DMS 273 (cell line): ENCODE measurements around the gene FAM168A.
A peak's percentile ranks its signal among the peaks of the same experiment; 100 is the strongest.

Experiments
- DNase-seq: peaks from one replicate; lab custom pipeline; 2025; ENCODE audit not compliant: unreplicated experiment; lab: John Stamatoyannopoulos, UW

FAM168A gene

GRCh38 chr11:73563539-73564200, 34.2 kb downstream of the FAM168A start:
- no peak for DNase-seq

- DNase-seq: no peak
These were observed 38.2 kb downstream of the FAM168A start for GRCh38 chr11:73559743-73560142.

GRCh38 chr11:73556966-73557365, 40.9 kb downstream of the FAM168A start:
- no peak for DNase-seq

GRCh38 chr11:73555615-73556014, 42.3 kb downstream of the FAM168A start:
- DNase-seq: no peak

- no peak for DNase-seq
These were observed 43.1 kb downstream of the FAM168A start for GRCh38 chr11:73554671-73555320.

GRCh38 chr11:73553266-73553665, 44.6 kb downstream of the FAM168A start:
- no peak for DNase-seq

GRCh38 chr11:73551677-73552076, 46.2 kb downstream of the FAM168A start:
- DNase-seq: peak; percentile 56

- no peak for DNase-seq
These were observed 48.5 kb downstream of the FAM168A start for GRCh38 chr11:73549376-73549775.

GRCh38 chr11:73547706-73548595, 50.0 kb downstream of the FAM168A start:
- DNase-seq: no peak

- DNase-seq: no peak
These were observed 55.7 kb downstream of the FAM168A start for GRCh38 chr11:73542175-73542574.

- DNase-seq: peak; percentile 77
These were observed 58.3 kb downstream of the FAM168A start for GRCh38 chr11:73539506-73540084.

- no peak for DNase-seq
These were observed 59.5 kb downstream of the FAM168A start for GRCh38 chr11:73538381-73538872.

GRCh38 chr11:73537969-73538368, 59.9 kb downstream of the FAM168A start:
- DNase-seq: no peak

- no peak for DNase-seq
These were observed 61.0 kb downstream of the FAM168A start for GRCh38 chr11:73536961-73537360.

GRCh38 chr11:73532310-73532709, 65.6 kb downstream of the FAM168A start:
- no peak for DNase-seq

- DNase-seq: no peak
These were observed 66.5 kb downstream of the FAM168A start for GRCh38 chr11:73531386-73531785.

GRCh38 chr11:73530109-73530508, 67.8 kb downstream of the FAM168A start:
- DNase-seq: peak; percentile 4

GRCh38 chr11:73529204-73529530, 68.7 kb downstream of the FAM168A start:
- no peak for DNase-seq

- DNase-seq: no peak
These were observed 69.3 kb downstream of the FAM168A start for GRCh38 chr11:73528483-73529203.

GRCh38 chr11:73528013-73528412, 69.9 kb downstream of the FAM168A start:
- no peak for DNase-seq

GRCh38 chr11:73525611-73526010, 72.3 kb downstream of the FAM168A start:
- DNase-seq: no peak
